CD4-positive, alpha-beta T cell treated with Interleukin-10 for 1 hour (primary cell): ENCODE data around the gene ZNF212.
"Not testable (repeated sequence)": the region's sequence is repeated elsewhere in the genome, so short reads cannot be mapped to it uniquely, and the experiment has no call there.

Experiments
- DNase-seq: peaks from one replicate; pipeline ENCODE4 v3.0.0-alpha.2; 2020

The ZNF212 gene

DNA sequence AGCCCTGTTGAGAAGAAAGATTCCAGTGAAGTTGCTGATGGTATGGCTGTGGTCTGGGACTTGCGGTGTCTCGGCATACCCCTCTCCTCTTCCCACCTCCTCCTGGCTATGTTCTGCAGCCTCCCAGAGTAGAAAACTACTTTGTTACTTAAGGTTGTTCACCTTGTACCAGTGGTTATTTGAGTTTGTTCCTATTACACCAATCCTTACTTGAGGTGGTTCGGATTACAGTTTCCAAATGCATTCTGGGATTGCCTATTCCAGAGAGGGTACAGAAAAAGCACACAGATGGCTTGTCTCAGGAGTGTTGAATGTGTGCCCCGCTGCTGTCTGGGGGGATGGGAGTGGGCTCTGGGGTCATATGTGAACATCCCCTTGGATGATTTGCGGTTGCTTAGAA, 15.7 kb downstream of the ZNF212 start:
- DNase-seq = no peak

DNA sequence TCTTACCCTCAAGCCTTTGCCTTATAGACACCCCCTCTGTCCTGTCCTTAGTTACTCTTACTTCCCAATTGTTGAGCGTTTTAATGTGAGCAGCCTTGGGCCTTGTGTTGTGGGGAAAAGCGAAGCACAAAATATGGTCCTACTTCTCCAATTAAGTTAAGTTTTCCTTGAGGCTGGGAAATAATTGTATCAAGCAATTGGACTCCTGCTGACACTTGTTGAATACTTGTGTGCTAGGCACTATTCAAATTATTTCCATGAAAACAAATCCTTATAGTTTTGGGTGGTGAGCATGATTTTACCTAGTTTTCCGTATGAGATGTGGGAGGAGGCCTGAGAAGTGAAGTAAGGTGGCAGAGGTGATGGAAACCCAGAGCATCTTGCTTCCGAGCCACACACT, 17.1 kb downstream of the ZNF212 start:
- DNase-seq = no peak

DNA sequence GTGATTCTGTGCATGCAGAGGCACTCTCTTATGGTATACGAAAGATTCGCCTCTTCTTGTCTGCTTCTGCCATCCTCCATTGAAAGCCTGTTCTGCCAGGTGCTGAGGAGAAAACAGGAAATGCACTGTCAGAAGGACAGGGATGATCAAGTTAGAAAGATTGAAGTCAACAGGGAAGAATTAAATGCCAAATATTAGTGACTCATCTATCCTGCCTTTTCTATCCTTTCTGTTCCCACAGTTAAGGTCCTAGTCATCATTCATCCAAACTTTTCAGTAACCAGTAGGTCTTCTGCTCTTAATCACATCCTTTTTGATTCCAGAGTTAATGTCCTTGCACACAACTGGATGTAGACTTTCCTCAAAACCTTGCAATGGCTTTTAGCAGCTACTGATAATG, 17.7 kb downstream of the ZNF212 start:
- DNase-seq = no peak

DNA sequence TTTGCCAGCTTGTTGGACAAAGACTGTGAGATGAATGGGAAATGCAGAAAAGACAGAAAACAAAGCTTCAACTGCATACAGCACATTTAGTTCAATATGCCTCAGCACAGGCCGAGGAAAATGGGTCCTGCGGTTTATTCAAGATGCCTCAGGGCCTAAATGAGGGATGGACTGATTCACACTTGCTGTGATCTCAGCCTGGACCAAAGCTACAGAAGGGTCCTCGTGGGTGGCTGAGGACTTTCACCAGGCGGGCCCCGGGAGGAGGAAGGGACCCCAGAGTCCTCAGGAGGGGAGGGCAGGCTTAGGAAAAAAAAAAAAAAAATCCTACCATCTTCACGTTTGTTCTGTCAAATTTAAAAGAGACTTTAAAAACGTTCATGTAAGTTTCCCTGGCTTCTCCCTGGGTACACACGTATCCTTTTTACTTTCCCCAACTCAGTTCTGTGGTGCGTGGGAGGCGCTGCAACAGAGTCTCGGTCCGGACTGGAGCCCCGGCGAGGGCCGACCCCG, 21.9 kb downstream of the ZNF212 start:
- DNase-seq = no peak

DNA sequence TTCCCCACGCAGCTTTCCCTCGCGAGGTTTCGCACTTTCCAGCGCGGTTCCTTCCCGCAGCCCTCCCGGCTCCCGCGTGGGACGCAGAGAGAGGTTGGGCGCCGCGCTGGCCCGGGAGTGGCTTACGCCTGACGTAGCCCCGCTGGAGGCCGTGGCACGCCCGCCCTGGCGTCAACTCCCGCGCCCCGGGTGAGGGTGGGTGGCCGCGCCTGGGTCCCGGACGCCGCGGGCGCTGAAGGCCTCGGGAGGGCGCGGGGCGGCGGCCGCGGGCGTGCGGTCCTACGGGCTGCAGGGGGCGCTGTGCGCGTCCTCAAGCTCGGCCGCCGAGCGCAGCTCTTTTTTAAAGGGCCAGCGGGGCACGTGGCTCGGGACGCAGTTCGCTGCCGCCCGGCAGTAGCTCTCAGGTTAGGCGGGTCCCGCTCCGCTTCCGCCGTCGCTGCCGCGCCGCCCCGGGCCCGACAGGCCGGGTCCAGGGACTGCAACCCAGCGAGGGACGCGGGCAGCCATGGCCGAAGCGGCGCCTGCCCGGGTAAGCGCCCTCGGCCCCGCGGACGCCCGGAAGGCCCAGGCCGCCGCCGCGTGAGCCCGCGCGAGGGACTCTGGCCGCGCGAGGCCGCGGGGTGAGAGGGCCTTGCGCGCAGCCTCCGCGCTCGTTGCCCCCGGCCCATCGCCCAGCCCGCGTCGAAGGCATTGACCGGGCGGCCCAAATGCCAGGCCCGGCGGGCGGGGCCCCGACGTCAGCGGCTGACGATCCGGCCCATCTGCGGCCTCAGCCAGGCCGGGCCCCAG, 22.6 kb downstream of the ZNF212 start, which contains the start of gene ZNF783:
Gene ZNF783 (plus strand): TSS at position 368 of the 789 bp plus-strand sequence. CDS start 138 bp downstream, at position 506.
- DNase-seq = peak; percentile 90

DNA sequence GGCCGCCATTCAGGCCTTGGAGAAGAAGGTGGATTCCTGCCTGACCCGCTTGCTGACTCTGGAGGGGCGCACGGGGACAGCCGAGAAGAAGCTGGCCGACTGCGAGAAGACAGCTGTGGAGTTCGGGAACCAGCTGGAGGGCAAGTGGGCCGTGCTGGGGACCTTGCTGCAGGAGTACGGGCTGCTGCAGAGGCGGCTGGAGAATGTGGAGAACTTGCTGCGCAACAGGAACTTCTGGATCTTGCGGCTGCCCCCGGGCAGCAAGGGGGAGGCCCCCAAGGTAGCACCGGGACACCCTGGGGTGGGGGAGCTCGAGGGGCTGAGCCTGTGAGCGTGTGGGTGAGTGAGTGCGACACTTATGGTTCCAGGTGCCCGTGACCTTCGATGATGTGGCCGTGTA, 27.0 kb downstream of the ZNF212 start:
- no peak for DNase-seq

DNA sequence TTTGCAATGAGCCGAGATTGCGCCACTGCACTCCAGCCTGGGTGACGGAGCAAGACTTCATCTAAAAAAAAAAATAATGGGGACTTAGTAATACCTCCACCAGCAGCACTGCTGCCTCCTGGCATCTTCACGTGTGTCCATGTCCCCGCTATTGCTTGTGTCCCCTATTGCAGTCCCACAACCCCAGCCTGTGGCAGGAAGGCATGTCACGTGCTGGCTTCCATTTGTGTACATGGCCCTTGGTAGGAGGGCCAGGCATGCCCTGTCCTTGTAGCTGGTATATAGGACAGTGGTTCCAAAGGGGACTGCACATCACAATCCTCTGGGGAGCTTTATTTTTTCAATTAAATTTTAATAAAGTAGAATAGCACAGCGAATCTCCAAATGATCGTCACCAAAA, 28.3 kb downstream of the ZNF212 start:
- no peak for DNase-seq

DNA sequence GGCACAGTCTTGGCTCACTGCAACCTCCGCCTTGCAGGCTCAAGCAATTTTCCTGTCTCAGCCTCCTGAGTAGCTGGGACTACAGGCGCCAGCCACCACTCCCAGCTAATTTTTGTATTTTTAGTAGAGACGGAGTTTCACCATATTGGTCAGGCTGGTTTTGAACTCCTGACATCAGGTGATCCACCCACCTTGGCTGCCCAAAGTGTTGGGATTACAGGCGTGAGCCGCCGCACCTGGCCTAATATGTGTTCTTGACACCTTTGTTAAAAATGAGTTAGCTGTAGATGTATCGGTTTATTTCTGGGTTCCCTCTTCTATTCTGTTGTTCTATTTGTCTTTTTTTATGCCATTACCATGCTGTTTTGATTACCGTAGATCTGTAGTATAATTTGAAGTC, 35.0 kb downstream of the ZNF212 start:
- not testable (repeated sequence) for DNase-seq

DNA sequence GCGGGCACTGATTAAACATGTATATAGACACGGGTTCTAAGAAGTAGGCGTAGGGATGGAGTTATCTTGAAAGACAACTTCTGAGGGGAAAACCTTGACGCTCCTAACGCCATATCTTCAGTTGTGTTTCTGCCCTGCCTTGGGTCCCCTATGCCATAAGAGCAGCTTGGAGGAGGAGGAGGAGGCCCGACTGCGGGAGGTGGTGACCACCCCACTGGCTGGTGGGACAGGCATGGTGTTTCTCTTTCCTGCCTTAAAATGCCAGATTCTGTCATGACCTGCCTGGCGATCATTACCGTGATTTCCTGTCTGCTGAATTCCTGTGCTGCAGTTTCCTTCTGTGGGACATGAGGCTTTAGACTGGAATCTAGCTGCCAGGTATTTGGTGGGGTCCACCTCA, 38.4 kb downstream of the ZNF212 start:
- no peak for DNase-seq

DNA sequence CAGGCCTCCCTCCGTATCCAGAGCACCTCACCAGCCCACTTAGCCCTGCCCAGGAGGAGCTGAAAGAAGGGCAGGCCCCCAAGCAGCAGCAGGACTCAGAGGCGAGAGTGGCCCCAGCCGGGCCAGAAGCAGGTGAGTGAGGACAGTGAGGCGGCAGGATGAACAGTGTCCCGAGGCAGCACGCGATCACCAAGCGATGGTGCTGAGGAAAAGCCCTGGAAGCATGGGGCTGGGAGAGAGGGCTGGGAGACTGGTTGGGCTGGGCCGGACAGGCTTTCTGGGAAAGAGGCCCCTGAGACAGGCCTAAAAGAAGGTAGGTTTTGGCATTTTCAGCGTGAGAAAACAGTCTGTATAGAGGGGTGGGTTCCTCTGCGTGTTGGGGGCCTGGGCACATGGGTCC, 38.9 kb downstream of the ZNF212 start:
- DNase-seq = no peak

DNA sequence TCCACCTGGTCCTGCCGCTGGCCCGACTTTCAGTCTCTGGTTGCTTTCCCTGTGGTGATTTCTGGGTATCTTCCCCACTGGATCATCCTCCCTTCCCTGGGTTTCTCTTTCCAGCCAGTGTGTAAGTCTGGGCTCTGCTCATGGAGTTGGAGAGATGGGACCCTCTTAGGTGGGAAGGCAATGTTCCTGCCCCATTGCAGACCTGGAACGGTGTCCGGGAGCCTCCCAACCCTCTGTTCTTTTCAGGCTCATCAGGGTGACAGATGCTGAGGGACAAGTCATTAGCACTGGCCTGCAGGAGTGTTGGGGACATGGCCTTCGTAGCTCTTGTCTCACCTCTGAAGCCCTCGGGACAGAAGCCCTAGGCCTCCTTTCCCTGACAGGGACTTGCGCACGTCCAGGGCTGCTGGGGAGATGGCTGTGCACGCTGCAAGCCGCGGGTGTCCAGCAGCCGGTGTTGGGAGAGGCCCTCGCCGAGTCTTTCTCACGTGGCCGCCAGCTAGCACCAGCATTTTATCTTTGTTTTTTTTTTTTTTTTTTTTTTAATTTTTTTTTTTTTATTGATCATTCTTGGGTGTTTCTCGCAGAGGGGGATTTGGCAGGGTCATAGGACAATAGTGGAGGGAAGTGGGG, 39.8 kb downstream of the ZNF212 start:
- DNase-seq = no peak

DNA sequence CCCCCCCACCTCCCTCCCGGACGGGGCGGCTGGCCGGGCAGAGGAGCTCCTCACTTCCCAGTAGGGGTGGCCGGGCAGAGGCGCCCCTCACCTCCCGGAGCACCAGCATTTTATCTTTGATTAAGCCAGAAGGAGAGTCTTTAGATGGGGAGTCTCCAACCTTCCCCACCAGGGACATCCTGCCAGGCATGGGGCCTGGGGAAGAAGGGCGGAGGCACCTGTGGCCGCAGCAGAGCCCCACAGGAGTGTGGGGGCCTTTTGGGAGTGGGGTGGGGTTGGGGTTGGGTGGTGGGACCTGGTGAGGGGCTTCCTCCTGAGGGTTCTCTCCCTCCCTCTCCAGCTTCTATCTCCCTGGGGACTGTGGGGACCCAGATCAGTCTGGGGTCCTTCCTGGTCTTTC, 40.7 kb downstream of the ZNF212 start:
- no peak for DNase-seq

DNA sequence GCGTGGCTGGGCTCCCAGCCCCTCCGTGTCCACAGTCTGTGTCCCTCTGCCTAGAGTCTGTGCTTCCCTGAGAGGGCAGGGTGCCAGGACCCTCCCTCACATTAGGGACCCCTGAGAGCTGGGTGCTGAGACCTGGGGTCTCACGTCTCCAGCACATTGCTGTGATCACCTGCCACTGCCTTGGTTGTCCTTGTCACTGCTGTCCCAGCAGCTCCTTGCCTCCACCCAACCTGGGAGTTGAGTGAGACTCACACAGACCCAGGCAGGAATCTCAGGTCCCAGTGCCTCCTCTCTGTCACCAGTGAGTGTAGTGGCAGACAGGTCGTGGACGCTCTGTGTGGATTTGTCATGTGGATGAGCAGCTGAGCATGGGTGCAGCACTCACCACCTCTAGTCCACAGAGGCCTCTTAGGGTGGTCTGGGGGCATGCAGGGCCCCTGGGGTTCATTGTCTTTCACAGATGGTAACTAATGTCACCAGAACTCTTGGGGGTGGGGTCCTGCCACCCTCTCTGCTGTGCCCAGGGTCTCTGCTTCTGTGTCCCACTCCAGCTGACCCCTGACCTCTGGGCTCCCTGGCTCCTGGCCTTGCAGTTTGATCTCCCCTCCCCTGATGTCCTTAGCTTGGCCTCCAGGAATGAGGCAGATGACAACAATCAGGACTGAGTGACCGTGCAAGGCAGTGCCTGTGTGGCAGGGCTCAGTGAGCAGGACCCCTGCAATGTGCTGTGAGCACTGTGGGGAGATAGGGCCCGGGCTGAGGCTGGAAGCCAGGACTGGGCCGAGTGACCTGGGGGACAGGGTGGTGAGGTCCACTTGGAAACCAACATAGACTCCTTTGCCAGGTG, 41.4 kb downstream of the ZNF212 start:
- no peak for DNase-seq

DNA sequence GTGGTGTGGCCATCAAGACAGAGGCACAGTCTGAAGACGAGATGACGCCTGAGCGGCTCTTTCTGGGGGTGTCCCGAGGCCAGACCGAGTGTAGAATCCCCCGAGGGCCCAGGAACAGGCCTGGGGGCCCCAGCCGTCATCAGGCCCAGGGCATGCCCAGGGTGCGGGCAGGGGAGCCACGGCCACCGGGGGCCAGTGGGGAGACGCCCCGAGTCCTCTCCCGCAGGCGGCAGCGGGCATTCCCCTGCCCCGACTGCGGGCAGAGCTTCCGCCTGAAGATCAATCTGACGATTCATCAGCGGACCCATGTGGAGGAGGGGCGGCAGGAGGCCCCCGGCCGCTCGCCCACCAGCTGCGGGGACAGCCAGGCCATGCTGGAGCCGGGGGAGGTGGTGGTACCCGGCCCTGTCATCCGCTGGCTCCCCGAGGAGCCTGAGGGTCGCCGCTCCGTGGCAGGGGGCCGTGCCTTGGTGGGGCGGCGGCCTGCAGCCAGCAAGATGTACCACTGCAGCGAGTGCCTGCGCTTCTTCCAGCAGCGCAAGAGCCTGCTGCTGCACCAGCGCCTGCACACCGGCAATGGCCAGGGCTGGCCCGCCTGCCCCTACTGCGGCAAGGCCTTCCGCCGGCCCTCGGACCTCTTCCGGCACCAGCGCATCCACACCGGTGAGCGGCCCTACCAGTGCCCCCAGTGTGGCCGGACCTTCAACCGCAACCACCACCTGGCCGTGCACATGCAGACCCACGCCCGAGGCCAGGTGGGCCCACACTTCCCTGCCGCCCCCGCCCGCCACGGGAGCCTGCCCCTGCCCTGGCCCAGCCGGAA, 42.3 kb downstream of the ZNF212 start:
- no peak for DNase-seq

DNA sequence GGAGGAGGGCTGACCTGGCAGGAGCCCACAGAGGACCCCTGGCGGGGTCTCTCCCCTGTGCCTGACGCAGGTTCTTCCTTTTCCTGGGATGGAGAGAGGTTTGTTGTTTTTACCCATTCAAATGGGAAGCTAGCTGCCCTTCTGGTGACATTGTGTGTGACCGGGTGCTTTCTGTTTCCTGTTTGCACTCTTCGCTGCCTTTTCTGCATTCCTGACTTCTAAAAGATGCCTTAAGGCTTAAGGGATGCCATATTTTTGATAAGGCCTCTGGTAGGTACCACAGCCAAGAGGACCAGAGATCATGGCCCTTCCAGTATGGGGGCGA, 42.8 kb downstream of the ZNF212 start:
- no peak for DNase-seq

DNA sequence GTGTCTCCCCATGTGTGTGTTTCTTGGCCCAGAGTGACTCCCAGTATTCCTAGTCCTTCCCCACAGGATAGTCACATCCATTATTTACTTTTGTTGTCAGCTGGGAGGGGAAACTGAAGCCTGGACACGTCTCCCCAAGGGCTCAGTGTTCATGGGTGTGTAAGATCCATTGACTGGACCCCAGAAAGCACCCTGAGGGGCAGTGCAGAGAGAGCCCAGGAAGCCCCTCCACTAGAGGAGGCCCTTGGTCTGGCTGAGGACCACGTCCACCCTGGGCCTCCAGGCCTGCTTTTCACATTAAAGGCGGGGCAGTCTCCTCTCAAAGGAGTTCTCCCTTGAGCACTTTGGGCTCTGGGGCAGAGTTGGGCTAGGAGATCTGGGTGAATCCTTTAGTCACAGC, 43.9 kb downstream of the ZNF212 start:
- DNase-seq = no peak

DNA sequence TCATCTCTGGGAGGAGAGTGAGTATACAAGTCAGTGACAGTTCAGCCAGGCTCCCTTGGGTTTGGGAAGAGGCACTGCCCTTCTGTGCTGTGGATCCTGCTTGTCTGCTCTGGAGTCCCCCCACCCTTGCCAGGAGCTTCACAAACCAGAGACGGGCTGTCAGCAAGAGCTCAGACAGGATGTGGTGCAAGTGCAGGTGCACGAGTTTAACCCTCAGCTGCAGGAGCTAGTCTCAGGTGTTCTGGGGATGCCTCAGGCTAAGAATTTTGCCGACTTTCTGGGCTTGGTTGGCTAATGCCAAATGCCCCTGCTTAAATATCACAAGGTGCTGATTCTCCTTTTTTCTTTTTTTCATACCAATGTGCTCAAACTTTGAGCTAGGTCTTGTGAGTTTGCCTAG, 44.9 kb downstream of the ZNF212 start:
- DNase-seq = peak; percentile 60

DNA sequence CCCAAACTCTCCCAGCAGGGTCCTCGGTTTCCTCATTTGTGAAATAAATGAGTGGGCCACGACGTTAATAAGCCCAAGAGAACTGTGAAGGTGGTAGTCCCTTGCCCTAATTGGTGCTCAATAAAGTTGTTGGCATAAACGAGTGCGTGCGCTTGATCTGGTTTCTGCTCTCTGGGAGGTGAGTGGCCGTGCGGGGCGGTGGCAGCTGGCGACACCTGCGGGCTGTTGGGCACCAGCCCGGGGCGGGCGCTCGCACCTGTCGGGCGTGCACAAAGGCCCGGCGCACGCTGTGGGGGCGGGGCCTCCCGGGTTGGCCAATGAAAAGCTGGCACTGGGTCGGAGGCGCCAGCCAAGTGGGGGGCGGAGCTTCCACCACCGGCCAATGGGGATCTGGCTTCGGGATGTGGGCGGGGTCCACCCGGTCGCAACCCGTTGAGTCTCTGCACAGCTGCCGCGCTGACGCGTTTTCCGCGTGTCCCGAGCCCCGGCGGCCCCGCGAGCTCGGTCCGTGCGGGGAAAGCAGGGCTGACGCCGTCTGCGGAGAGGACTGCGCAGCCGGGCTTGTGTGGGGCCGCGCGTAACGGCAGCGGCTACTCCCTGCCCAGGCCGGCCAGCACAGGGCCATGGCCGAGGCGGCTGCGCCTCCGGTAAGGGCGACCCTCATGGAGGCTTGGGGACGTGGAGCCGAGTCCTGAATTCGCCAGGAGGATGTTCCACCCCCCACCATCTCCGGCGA, 45.6 kb downstream of the ZNF212 start:
- peak; percentile 98 for DNase-seq

DNA sequence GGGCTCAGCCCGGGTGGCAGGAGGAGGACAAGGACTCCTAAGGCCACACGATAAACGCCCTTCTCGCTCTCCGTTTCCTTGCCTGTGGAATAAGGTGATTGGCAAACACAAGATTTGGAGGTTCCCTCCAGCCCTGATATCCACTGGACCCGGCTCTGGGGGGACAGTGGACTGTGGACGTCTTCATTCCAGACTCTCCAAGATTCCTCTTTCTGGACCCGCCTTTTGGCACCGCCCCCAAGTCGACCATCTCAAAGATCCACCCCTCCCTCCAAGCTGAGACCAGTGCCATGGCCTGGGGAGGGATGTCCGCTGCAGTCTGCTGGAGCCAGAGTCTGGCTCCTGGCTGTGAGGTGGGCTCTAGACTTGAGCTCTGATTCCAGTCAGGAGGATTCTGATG, 46.2 kb downstream of the ZNF212 start:
- no peak for DNase-seq

DNA sequence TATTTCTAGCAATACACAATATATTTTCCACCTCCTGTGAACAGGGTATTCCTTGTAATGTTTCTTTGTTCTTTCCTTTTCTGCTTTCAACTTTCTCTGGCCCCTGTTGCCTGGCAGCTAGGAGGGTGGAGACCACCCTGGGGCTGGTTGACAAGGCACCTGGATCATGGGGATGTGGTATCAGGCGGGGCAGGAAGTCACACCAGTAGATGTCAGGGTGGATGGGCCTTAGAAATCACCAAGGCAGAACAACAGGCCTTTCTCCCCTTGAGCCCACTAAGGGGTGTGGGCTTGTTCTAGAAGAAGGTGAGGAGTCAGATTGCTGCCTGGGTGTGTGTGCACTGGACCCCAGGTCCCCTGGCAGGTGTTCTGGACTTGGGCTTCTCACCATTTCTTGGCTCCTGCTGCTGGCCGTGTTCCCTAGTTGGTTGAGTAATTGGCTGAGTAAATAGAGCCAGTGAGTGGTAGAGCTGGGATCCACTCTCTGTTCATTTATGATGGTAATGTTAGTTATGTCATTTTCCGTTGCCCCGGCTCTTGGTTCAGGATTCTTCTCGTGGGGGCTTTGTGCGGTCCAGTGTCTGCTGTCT, 47.5 kb downstream of the ZNF212 start:
- peak; percentile 13 for DNase-seq

DNA sequence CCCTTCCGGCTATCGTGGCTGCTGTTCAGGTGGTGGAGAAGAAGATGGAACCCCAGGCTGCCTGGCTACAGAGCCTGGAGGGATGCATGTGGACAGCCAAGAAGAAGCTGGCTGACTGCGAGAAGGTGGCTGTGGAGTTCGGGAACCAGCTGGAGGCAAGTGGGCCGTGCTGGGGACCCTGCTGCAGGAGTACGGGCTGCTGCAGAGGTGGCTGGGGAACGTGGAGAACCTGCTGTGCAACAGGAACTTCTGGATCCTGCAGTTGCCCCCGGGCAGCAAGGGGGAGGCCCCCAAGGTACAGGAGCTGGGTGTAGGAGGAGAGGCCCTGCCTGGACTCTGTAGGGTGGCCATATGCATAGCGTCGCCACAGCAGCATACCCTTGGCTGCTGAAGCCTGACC, 48.2 kb downstream of the ZNF212 start:
- no peak for DNase-seq

DNA sequence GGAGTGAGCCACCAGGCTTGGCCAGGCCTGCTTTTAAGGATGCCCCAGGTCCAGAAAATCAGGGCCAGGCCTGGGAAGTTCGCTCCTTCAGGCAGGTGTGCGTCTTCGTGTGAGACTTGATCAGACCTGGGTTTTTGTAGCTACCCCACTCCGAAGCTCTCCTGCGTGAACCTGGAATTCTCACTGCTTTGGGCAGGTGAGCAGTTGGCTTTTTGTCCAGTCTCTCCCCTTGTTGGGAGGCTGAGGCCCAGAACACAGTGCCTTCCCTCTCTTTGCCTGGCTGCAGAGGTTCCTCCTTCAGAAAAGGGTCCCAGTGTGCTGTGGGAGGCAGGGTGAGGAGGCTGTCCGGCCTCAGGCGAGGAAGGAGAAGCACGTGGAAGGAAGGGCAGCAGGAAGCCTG, 49.8 kb downstream of the ZNF212 start:
- DNase-seq = no peak
